GM20000 (cell line): ENCODE measurements around the gene ADGRL3.

Experiments used
- DNase-seq: peaks from one replicate; pipeline ENCODE4 v3.0.0; 2012; ENCODE audit warnings: low spot score
- TF ChIP-seq, protein P1 (sequence below): IDR thresholded peaks from 2 replicates; pipeline ENCODE4 v1.5.1; 2012; ENCODE audit warnings: mild to moderate bottlenecking, control low read depth; ENCODE audit errors: extremely low read depth, missing control alignments

The ADGRL3 gene

DNA sequence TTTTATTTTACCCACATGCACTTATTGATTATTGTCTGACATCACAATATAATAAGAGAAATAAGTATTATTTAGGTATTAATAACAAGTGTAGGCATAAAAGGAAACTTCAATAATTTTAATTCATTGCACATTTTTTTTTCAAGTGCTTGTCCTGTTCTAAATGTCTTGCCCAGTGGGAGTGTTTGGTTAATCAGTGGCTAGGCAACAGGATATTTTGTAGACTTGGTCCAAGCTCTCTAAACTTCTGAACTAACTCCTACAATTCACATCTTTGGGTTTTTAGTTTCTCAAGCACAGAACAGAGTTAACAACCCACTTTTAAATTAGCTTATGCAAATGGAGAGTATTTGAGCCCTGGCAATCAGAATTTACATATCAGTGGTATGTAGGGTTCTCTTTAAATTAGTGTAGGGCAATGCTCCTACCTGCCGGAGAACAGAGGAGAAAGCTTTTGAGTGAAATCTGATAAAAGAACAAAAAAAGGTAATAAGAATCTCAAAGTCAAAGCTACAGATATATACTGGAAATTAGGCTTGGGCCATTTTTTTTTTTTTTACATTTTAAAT, 353.5 kb downstream of the ADGRL3 start:
- TF ChIP-seq, protein P1, sequence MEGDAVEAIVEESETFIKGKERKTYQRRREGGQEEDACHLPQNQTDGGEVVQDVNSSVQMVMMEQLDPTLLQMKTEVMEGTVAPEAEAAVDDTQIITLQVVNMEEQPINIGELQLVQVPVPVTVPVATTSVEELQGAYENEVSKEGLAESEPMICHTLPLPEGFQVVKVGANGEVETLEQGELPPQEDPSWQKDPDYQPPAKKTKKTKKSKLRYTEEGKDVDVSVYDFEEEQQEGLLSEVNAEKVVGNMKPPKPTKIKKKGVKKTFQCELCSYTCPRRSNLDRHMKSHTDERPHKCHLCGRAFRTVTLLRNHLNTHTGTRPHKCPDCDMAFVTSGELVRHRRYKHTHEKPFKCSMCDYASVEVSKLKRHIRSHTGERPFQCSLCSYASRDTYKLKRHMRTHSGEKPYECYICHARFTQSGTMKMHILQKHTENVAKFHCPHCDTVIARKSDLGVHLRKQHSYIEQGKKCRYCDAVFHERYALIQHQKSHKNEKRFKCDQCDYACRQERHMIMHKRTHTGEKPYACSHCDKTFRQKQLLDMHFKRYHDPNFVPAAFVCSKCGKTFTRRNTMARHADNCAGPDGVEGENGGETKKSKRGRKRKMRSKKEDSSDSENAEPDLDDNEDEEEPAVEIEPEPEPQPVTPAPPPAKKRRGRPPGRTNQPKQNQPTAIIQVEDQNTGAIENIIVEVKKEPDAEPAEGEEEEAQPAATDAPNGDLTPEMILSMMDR, result no peak
- DNase-seq, result no peak

DNA sequence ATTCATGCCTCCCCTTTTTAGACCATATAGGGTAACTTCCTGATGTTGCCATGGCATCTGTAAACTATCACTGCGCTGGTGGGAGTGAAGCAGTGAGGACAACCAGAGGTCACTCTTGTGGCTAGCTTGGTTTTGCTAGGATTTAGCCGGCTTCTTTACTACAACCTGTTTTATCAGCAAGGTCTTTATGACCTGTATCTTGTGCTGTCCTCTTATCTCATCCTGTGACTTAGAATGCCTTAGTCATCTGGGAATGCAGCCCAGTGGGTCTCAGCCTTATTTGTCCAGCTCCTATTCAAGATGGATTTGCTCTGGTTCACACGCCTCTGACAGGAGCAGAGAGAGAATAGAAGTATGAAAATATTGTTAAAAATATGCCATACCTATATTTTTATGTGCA, 355.7 kb downstream of the ADGRL3 start:
- no peak for DNase-seq
- TF ChIP-seq, protein P1, result no peak

DNA sequence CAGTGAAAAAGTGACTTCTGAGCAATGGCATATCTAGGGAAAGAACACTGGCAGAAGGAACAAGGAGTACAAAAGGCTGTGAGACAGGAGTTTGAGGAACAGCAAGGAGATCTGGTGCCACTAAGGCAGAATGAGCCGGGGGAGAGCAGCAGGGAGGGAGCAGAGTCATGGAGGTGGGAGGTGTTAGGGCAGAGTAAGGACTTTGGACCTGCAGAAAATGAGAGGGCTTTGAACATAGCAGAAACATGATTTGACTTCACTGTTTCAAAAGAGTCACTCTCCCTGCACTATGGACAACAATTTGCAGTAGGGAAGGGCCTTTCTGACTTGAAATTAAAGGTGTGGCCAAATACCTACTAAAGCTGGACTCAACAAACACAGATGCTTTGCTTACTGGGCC, 356.2 kb downstream of the ADGRL3 start:
- no peak for DNase-seq
- TF ChIP-seq, protein P1, result no peak

DNA sequence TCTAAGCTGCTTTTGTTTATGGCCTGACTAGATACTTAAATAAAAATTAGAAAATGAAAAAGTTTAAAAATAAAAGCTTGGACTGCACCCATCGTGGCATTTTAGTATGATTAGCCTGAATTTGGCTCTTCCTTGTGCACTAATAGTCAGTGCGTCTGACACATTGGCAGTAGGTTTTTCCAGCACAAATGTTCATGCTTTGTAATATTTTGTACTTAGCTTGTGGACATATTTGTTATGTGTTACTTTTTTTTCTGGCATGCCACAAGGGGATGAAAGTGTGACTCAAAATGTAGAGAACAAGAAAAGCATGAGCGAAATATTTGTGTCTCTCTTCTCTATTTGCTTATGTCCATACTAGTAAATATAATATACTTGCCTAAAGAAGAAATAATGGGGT, 359.3 kb downstream of the ADGRL3 start:
- TF ChIP-seq, protein P1, result no peak
- DNase-seq, result no peak

DNA sequence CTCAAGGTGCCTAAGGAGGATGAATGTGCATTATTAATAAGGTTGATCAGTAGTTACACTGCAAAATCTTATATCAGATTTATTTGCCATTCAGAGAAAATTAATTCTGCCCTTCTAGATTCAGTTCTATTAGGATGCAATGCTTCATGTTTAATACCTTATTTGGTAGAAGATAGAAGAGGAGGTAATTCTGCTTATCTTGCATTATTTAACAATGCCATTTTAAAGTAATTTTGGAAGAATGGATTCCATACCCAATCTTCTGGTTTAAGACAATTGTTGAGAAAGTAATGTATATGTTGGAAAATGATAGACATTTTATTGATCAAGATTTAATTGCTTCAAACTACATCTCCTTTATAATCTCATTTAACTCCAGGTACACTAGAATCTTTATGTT, 360.9 kb downstream of the ADGRL3 start:
- TF ChIP-seq, protein P1, result no peak
- no peak for DNase-seq

DNA sequence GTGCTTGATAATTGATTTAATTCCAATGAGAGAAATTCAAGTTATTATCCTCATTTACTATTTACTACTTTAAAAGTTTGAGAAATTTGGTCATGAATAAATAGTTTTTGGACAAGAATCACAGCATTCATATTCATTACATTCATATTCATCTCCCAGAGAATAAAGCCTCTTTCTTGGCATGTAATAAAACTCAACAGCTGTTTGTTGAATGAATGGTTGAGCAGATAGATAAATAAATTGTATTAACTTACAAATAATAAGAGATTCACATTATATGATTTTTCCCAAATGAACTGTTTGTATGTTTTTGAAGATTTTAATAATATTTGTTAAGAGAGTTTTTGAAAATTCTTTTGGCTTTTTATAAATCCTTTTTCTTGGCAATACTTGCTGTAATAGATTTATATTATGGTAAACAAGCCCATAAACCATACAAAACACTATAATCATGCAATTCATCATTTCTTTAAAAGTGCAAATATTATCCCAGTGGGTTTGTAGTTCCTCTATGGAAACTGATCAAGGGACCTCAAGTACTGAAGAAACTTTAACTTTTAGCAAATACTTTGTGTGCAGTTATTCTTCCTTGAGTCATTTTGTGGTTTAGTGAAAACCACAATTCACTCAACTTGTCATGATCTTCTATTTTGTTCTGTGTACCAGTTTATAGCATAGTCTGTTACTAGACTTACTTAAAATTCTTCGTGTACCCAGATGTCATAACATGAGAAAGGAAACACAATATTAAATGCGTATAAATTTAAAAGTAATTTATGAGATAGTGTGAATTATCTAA, 371.8 kb downstream of the ADGRL3 start:
- no peak for DNase-seq
- TF ChIP-seq, protein P1, result no peak

DNA sequence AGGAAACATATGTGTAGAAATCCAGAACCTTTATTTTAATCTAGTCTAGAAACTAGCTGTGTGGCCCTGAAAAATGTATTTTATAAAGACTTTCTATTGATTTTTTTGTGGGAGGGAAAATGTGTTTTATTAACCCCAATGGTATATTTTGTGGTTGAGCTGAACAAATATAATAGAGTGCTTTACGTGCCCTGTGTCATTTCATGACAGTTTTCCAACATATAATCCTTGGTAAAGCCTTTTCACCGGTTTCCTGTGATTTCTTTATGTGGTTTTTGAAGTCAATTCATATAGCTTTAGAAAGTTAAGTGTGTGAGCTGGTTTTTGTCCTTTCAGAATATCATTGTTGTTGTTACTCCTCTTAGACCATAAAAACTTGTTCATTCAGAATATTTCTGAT, 375.7 kb downstream of the ADGRL3 start:
- TF ChIP-seq, protein P1, result no peak
- DNase-seq, result no peak
